PC-3 (cell line): Measurements from ENCODE around the gene TTC24.

Source experiments
- CTCF ChIP-seq: fragments of 300-600 bp; sonication (generic); conservative IDR thresholded peaks from 2 replicates; pipeline ENCODE4 v1.5.1; 2017; ENCODE audit warnings: antibody characterized with exemption, low read depth, mild to moderate bottlenecking, low read length
- EZH2 ChIP-seq: fragments of 300-600 bp; sonication (generic); IDR thresholded peaks from one replicate; pipeline ENCODE4 v1.6.1; 2017; ENCODE audit warnings: antibody characterized with exemption, mild to moderate bottlenecking, low read length; ENCODE audit not compliant: unreplicated experiment
- EZH2phosphoT487 ChIP-seq: fragments of 300-600 bp; sonication (generic); IDR thresholded peaks from 2 replicates; pipeline ENCODE4 v1.6.1; 2018; ENCODE audit warnings: mild to moderate bottlenecking, antibody characterized with exemption, low read length, borderline replicate concordance

GRCh38 chr1:156600733-156601121 lies 21.2 kb downstream of the TTC24 start:
- TF ChIP-seq EZH2 = no peak
- TF ChIP-seq CTCF = no peak
- no peak for TF ChIP-seq EZH2phosphoT487
